Measurements from ENCODE around the gene NOP56. TPM values are rescaled to one million over a fixed set of nuclear protein-coding genes. Genes with fewer than 3 reads are reported as not detected.

NOP56 gene
- total RNA-seq, 1 donor from 2014 or later, result 288 TPM

DNA sequence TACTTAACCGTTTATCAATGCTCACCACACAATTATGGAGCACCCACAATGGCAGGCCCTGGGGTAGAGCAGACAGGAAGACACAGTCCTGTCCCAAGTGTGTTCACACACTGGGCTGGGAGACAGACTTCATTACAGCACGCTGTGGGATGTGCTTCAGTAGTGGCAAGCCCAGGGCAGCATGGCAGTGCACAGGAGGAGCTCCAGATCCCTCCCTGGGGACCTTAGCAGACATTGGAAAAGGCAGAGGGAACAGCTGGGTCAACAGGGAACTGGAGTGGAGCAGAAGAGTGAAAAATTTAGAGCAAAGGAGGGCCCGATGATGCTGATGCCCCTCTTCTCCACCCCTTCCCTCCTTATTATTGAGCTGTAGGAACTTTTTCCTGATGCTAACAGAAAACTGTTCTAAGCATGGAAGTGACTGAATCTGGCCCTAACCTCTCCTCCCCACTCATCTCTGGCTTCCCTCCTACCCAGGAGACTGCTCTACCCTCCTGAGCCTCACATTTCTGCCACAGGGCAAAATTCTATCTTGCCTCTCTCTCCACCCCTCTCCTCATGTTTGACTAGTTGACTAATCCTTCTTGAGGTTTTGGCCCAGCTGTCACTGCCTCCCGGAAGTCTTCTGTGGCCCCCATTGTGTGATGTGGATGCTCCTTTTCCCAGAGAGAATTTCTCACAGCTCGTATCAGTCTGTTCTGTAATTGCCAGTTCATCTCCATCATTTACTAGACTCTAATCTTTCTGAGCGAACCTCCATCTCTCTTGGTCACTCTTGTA is 41.3 kb upstream of the NOP56 start:
- H4K20me1 ChIP-seq (ENCODE audit: low read depth), result no peaks in the 10 kb centered on the region
- H3K4me1 Mint-ChIP-seq, result no peaks in the 10 kb centered on the region
- TF ChIP-seq EZH2phosphoT487 (IDR thresholded peaks at IDR 0.05) (no peak), EZH2 (IDR thresholded peaks at IDR 0.05) (no peak), CTCF (IDR thresholded peaks at IDR 0.05) (no peak)
- no peaks in the 10 kb centered on the region for H3K79me2 ChIP-seq (ENCODE audit: low read depth)
- DNase-seq (ENCODE audit: low spot score), result no peak
- H3K36me3 Mint-ChIP-seq, result no peaks in the 10 kb centered on the region
- no peak overlapping the region for H3K4me2 ChIP-seq
- no peak overlapping the region for H3K4me3 ChIP-seq
- peaks cover 13% of the 10 kb centered on the region for H3K27me3 ChIP-seq
- H3F3A ChIP-seq (ENCODE audit: low read depth), result no peaks in the 10 kb centered on the region
- H3K4me1 ChIP-seq, result no peaks in the 10 kb centered on the region
- H3K9ac ChIP-seq, result no peak overlapping the region
- H3K9me3 ChIP-seq (ENCODE audit: low read depth), result peaks cover 7% of the 10 kb centered on the region
- no peak overlapping the region for H3K4me3 Mint-ChIP-seq
- H2AFZ ChIP-seq (replicated peaks), result no peak overlapping the region
- H3K27ac Mint-ChIP-seq, result no peak overlapping the region
- H3K9me3 Mint-ChIP-seq, result peaks cover 13% of the 10 kb centered on the region
- no peaks in the 10 kb centered on the region for H3K36me3 ChIP-seq
- H3K27me3 Mint-ChIP-seq (ENCODE audit: insufficient read depth, low read depth), result peaks cover 4% of the 10 kb centered on the region
- no peak overlapping the region for H3K27ac ChIP-seq

GRCh38 chr20:2612073-2612472 is 40.4 kb upstream of the NOP56 start:
- Mint-ChIP-seq H3K4me3 (no peak overlapping the region), H3K9me3 (peaks cover 7% of the 10 kb centered on the region), H3K36me3 (no peaks in the 10 kb centered on the region), H3K27ac (no peak overlapping the region), H3K27me3 (ENCODE audit: insufficient read depth, low read depth) (peaks cover 4% of the 10 kb centered on the region), H3K4me1 (no peaks in the 10 kb centered on the region)
- Histone ChIP-seq H3K4me3 (no peak overlapping the region), H2AFZ (replicated peaks) (no peak overlapping the region), H3K4me2 (no peak overlapping the region), H3F3A (ENCODE audit: low read depth) (no peaks in the 10 kb centered on the region), H3K9me3 (ENCODE audit: low read depth) (no peaks in the 10 kb centered on the region), H3K79me2 (ENCODE audit: low read depth) (no peaks in the 10 kb centered on the region), H3K27ac (no peak overlapping the region), H3K36me3 (no peaks in the 10 kb centered on the region), H3K9ac (no peak overlapping the region), H3K4me1 (no peaks in the 10 kb centered on the region), H4K20me1 (ENCODE audit: low read depth) (no peaks in the 10 kb centered on the region), H3K27me3 (peaks cover 13% of the 10 kb centered on the region)
- no peak for DNase-seq (ENCODE audit: low spot score)
- no peak for TF ChIP-seq CTCF (IDR thresholded peaks at IDR 0.05)
- TF ChIP-seq EZH2 (IDR thresholded peaks at IDR 0.05), result no peak
- no peak for TF ChIP-seq EZH2phosphoT487 (IDR thresholded peaks at IDR 0.05)

GRCh38 chr20:2616634-2617033 is 35.8 kb upstream of the NOP56 start:
- Histone ChIP-seq H4K20me1 (ENCODE audit: low read depth) (no peaks in the 10 kb centered on the region), H3K36me3 (no peaks in the 10 kb centered on the region), H3K79me2 (ENCODE audit: low read depth) (no peaks in the 10 kb centered on the region), H2AFZ (replicated peaks) (no peak overlapping the region), H3K9me3 (ENCODE audit: low read depth) (no peaks in the 10 kb centered on the region), H3K27me3 (peaks cover 20% of the 10 kb centered on the region), H3F3A (ENCODE audit: low read depth) (no peaks in the 10 kb centered on the region), H3K4me3 (no peak overlapping the region), H3K4me1 (no peaks in the 10 kb centered on the region), H3K4me2 (no peak overlapping the region), H3K9ac (no peak overlapping the region), H3K27ac (no peak overlapping the region)
- H3K27me3 Mint-ChIP-seq (ENCODE audit: insufficient read depth, low read depth), result peaks cover 6% of the 10 kb centered on the region
- no peaks in the 10 kb centered on the region for H3K36me3 Mint-ChIP-seq
- no peaks in the 10 kb centered on the region for H3K4me1 Mint-ChIP-seq
- H3K9me3 Mint-ChIP-seq, result peaks cover 6% of the 10 kb centered on the region
- TF ChIP-seq EZH2phosphoT487 (IDR thresholded peaks at IDR 0.05) (no peak), CTCF (IDR thresholded peaks at IDR 0.05) (no peak), EZH2 (IDR thresholded peaks at IDR 0.05) (no peak)
- no peak overlapping the region for H3K27ac Mint-ChIP-seq
- no peak for DNase-seq (ENCODE audit: low spot score)
- no peak overlapping the region for H3K4me3 Mint-ChIP-seq
